SK-N-SH treated with all-trans-retinoic acid at 6 μM for 48 hours (cell line): ENCODE measurements around the gene SELENOF.

Source experiments
- ATAC-seq: fragments of 200-7000 bp; cut with Tn5 transposase; 3 replicates; pipeline ENCODE4 v1.9.1; 2020; ENCODE audit warnings: mild to moderate bottlenecking, moderate library complexity
- ARNTL ChIP-seq: fragments of 450-650 bp; formaldehyde crosslinking; IDR thresholded peaks from 2 replicates; pipeline ENCODE4 v1.5.0; 2020; ENCODE audit warnings: low read depth, mild to moderate bottlenecking, moderate library complexity, borderline replicate concordance
- BACH2 ChIP-seq: fragments of 250-450 bp; sonication (Bioruptor Pico); IDR thresholded peaks from 2 replicates; pipeline ENCODE4 v1.9.0; 2021; ENCODE audit warnings: mild to moderate bottlenecking, borderline replicate concordance
- CREB5 ChIP-seq: fragments of 250-450 bp; sonication (Bioruptor Pico); IDR thresholded peaks from 2 replicates; pipeline ENCODE4 v1.5.1; 2020; ENCODE audit warnings: low read depth, mild to moderate bottlenecking, moderate library complexity
- CSDC2 ChIP-seq: fragments of 250-450 bp; sonication (Bioruptor Pico); IDR thresholded peaks from 2 replicates; pipeline ENCODE4 v1.5.0; 2020; ENCODE audit warnings: mild to moderate bottlenecking, moderate library complexity
- CSRNP3 ChIP-seq: fragments of 250-450 bp; sonication (Bioruptor Pico); IDR thresholded peaks from 2 replicates; pipeline ENCODE4 v1.5.1; 2021; ENCODE audit warnings: mild to moderate bottlenecking, moderate library complexity
- ESRRG ChIP-seq: fragments of 250-450 bp; sonication (Bioruptor Pico); IDR thresholded peaks from 2 replicates; pipeline ENCODE4 v1.6.1; 2021; ENCODE audit warnings: mild to moderate bottlenecking
- GLIS3 ChIP-seq: fragments of 250-450 bp; sonication (Bioruptor Pico); IDR thresholded peaks from 2 replicates; pipeline ENCODE4 v1.5.0; 2020; ENCODE audit warnings: mild to moderate bottlenecking, moderate library complexity
- ISL1 ChIP-seq: fragments of 250-450 bp; sonication (Bioruptor Pico); IDR thresholded peaks from 2 replicates; pipeline ENCODE4 v2.1.2; 2022; ENCODE audit warnings: mild to moderate bottlenecking, moderate library complexity
- OSR1 ChIP-seq: fragments of 250-450 bp; sonication (Bioruptor Pico); IDR thresholded peaks from 2 replicates; pipeline ENCODE4 v1.8.0; 2022; ENCODE audit warnings: moderate library complexity, mild to moderate bottlenecking, inconsistent platforms
- PATZ1 ChIP-seq: fragments of 250-450 bp; sonication (Bioruptor Pico); IDR thresholded peaks from 2 replicates; pipeline ENCODE4 v1.8.0; 2020; ENCODE audit warnings: mild to moderate bottlenecking, moderate library complexity, borderline replicate concordance
- POU6F1 ChIP-seq: fragments of 250-450 bp; sonication (Bioruptor Pico); IDR thresholded peaks from 2 replicates; pipeline ENCODE4 v1.8.0; 2021; ENCODE audit warnings: low read depth, mild to moderate bottlenecking, moderate library complexity, borderline replicate concordance
- PPARA ChIP-seq: fragments of 250-450 bp; sonication (Bioruptor Pico); IDR thresholded peaks from 2 replicates; pipeline ENCODE4 v1.5.0; 2020; ENCODE audit warnings: mild to moderate bottlenecking, borderline replicate concordance
- RARB ChIP-seq: fragments of 250-450 bp; sonication (Bioruptor Pico); IDR thresholded peaks from 2 replicates; pipeline ENCODE4 v1.8.0; 2021; ENCODE audit warnings: mild to moderate bottlenecking, moderate library complexity
- SNAI2 ChIP-seq: fragments of 250-450 bp; sonication (Bioruptor Pico); IDR thresholded peaks from 2 replicates; pipeline ENCODE4 v1.5.0; 2020; ENCODE audit warnings: mild to moderate bottlenecking, moderate library complexity
- TCF4 ChIP-seq: fragments of 250-450 bp; sonication (Bioruptor Pico); IDR thresholded peaks from 2 replicates; pipeline ENCODE4 v1.8.0; 2021; ENCODE audit warnings: mild to moderate bottlenecking, moderate library complexity, borderline replicate concordance
- TOX ChIP-seq: fragments of 250-450 bp; sonication (Bioruptor Pico); IDR thresholded peaks from 2 replicates; pipeline ENCODE4 v1.8.0; 2021; ENCODE audit warnings: mild to moderate bottlenecking, moderate library complexity, borderline replicate concordance
- TSHZ2 ChIP-seq: fragments of 250-450 bp; sonication (Bioruptor Pico); IDR thresholded peaks from 2 replicates; pipeline ENCODE4 v1.5.0; 2020; ENCODE audit warnings: mild to moderate bottlenecking, moderate library complexity
- ZC3H10 ChIP-seq: fragments of 250-450 bp; sonication (Bioruptor Pico); IDR thresholded peaks from 2 replicates; pipeline ENCODE4 v1.5.1; 2021; ENCODE audit warnings: mild to moderate bottlenecking, moderate library complexity
- ZFP3 ChIP-seq: fragments of 250-450 bp; sonication (Bioruptor Pico); IDR thresholded peaks from 2 replicates; pipeline ENCODE4 v1.5.0; 2020; ENCODE audit warnings: mild to moderate bottlenecking, moderate library complexity
- ZFP30 ChIP-seq: fragments of 450-650 bp; formaldehyde crosslinking; IDR thresholded peaks from 2 replicates; pipeline ENCODE4 v1.5.0; 2022; ENCODE audit warnings: mild to moderate bottlenecking, moderate library complexity
- ZNF565 ChIP-seq: fragments of 450-650 bp; formaldehyde crosslinking; conservative IDR thresholded peaks from 2 replicates; pipeline ENCODE4 v1.5.0; 2020; ENCODE audit warnings: low read depth, mild to moderate bottlenecking, moderate library complexity
- ZNF8 ChIP-seq: fragments of 450-650 bp; formaldehyde crosslinking; IDR thresholded peaks from 2 replicates; pipeline ENCODE4 v1.5.0; 2020; ENCODE audit warnings: mild to moderate bottlenecking, moderate library complexity

The SELENOF gene

GRCh38 chr1:86860424-86860823, 53.5 kb downstream of the SELENOF start (continued):
- TF ChIP-seq CREB5 (CRISPR knock-in tag) = no peak

- no peak for ATAC-seq
- no peak for TF ChIP-seq ZNF8 (CRISPR knock-in tag)
- no peak for TF ChIP-seq CSDC2
- TF ChIP-seq OSR1 (CRISPR knock-in tag) = no peak
- no peak for TF ChIP-seq PPARA (CRISPR knock-in tag)
- TF ChIP-seq ZC3H10 = no peak
- no peak for TF ChIP-seq ESRRG (CRISPR knock-in tag)
- no peak for TF ChIP-seq ZNF565 (CRISPR knock-in tag)
- TF ChIP-seq RARB (CRISPR knock-in tag) = no peak
- TF ChIP-seq, all 23 proteins: peak for 0
Measured at GRCh38 chr1:86860020-86860419, 53.9 kb downstream of the SELENOF start.

- no peak for TF ChIP-seq CREB5 (CRISPR knock-in tag)
- no peak for TF ChIP-seq RARB (CRISPR knock-in tag)
- TF ChIP-seq POU6F1 (CRISPR knock-in tag) = no peak
- TF ChIP-seq GLIS3 (CRISPR knock-in tag) = no peak
- TF ChIP-seq ARNTL = no peak
- no peak for TF ChIP-seq PATZ1
- TF ChIP-seq TCF4 (CRISPR knock-in tag) = no peak
- TF ChIP-seq OSR1 (CRISPR knock-in tag) = no peak
- no peak for TF ChIP-seq SNAI2
- TF ChIP-seq ISL1 = no peak
- TF ChIP-seq PPARA (CRISPR knock-in tag) = no peak
- no peak for TF ChIP-seq BACH2 (CRISPR knock-in tag)
- TF ChIP-seq CSDC2 = no peak
- TF ChIP-seq ESRRG (CRISPR knock-in tag) = no peak
- TF ChIP-seq ZFP3 = no peak
- TF ChIP-seq TOX (CRISPR knock-in tag) = no peak
- TF ChIP-seq ZNF8 (CRISPR knock-in tag) = no peak
- no peak for TF ChIP-seq ZNF565 (CRISPR knock-in tag)
- TF ChIP-seq, all 23 proteins: peak for 0
- no peak for ATAC-seq
Measured at GRCh38 chr1:86858524-86859261, 55.2 kb downstream of the SELENOF start.

GRCh38 chr1:86856196-86856595, 57.7 kb downstream of the SELENOF start:
- ATAC-seq = no peak
- TF ChIP-seq TSHZ2 (no peak), OSR1 (CRISPR knock-in tag) (no peak), SNAI2 (no peak), TOX (CRISPR knock-in tag) (no peak), POU6F1 (CRISPR knock-in tag) (no peak), CSRNP3 (CRISPR knock-in tag) (no peak), RARB (CRISPR knock-in tag) (no peak), ZFP30 (CRISPR knock-in tag) (no peak), ESRRG (CRISPR knock-in tag) (no peak), CREB5 (CRISPR knock-in tag) (no peak)
